A673 (cell line): ENCODE measurements around the gene RNF115.
"Not testable (repeated sequence)": the region's sequence is repeated elsewhere in the genome, so short reads cannot be mapped to it uniquely, and the experiment has no call there.

ENCODE experiments used
- EZH2 ChIP-seq: fragments of 200-600 bp; sonication (generic); IDR thresholded peaks from 2 replicates; pipeline ENCODE4 v1.6.1; 2017; ENCODE audit warnings: borderline replicate concordance, low read depth, mild to moderate bottlenecking, mixed read lengths, antibody characterized with exemption, low read length; ENCODE audit not compliant: poor library complexity, severe bottlenecking
- TF ChIP-seq, protein P1 (sequence below): fragments of 300-800, 200-600 bp; sonication (generic); conservative IDR thresholded peaks from 2 replicates; pipeline ENCODE4 v1.5.1; 2017; ENCODE audit warnings: low read depth, mild to moderate bottlenecking, antibody characterized with exemption, low read length, moderate library complexity, mixed read lengths

DNA sequence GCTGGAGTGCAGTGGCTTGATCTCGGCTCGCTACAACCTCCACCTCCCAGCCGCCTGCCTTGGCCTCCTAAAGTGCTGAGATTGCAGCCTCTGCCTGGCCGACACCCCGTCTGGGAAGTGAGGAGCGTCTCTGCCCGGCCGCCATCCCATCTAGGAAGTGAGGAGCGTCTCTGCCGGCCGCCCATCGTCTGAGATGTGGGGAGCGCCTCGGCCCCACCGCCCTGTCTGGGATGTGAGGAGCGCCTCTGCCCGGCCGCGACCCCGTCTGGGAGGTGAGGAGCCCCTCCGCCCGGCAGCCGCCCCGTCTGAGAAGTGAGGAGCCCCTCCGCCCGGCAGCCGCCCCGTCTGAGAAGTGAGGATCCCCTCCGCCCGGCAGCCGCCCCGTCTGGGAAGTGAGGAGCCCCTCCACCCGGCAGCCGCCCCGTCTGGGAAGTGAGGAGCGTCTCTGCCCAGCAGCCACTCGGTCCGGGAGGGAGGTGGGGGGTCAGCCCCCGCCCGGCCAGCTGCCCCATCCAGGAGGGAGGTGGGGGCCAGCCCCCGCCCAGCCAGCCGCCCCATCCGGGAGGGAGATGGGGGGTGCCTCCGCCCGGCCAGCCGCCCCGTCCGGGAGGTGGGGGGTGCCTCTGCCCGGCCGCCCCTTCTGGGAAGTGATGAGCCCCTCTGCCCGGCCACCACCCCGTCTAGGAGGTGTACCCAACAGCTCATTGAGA, 59.5 kb downstream of the RNF115 start:
- TF ChIP-seq, protein P1, sequence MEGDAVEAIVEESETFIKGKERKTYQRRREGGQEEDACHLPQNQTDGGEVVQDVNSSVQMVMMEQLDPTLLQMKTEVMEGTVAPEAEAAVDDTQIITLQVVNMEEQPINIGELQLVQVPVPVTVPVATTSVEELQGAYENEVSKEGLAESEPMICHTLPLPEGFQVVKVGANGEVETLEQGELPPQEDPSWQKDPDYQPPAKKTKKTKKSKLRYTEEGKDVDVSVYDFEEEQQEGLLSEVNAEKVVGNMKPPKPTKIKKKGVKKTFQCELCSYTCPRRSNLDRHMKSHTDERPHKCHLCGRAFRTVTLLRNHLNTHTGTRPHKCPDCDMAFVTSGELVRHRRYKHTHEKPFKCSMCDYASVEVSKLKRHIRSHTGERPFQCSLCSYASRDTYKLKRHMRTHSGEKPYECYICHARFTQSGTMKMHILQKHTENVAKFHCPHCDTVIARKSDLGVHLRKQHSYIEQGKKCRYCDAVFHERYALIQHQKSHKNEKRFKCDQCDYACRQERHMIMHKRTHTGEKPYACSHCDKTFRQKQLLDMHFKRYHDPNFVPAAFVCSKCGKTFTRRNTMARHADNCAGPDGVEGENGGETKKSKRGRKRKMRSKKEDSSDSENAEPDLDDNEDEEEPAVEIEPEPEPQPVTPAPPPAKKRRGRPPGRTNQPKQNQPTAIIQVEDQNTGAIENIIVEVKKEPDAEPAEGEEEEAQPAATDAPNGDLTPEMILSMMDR = not testable (repeated sequence)
- TF ChIP-seq EZH2 = not testable (repeated sequence)
